ENCODE data around the gene ZNF563.

ZNF563 gene

GRCh38 chr19:12314553-12314952, 18.9 kb downstream of the ZNF563 start:
- TF ChIP-seq MAX (IDR thresholded peaks at IDR 0.05) (no peak), TAF1 (IDR thresholded peaks at IDR 0.05; ENCODE audit: low read depth) (no peak), CEBPB (IDR thresholded peaks at IDR 0.05) (no peak), EGR1 (IDR thresholded peaks at IDR 0.05) (no peak), CREB1 (IDR thresholded peaks at IDR 0.05; ENCODE audit: low read depth) (no peak), ZBTB7A (IDR thresholded peaks at IDR 0.05; ENCODE audit: low read depth) (no peak), TCF12 (IDR thresholded peaks at IDR 0.05; ENCODE audit: low read depth) (no peak), REST (IDR thresholded peaks at IDR 0.05; ENCODE audit: low read depth) (no peak), RAD21 (IDR thresholded peaks at IDR 0.05; ENCODE audit: low read depth) (no peak), YY1 (IDR thresholded peaks at IDR 0.05; ENCODE audit: low read depth) (no peak), TEAD4 (IDR thresholded peaks at IDR 0.05) (no peak), USF1 (IDR thresholded peaks at IDR 0.05) (no peak), FOXM1 (IDR thresholded peaks at IDR 0.05; ENCODE audit: borderline replicate concordance, low read depth) (no peak), NFIC (IDR thresholded peaks at IDR 0.05) (no peak)

- TF ChIP-seq TAF1 (IDR thresholded peaks at IDR 0.05; ENCODE audit: low read depth) = no peak
- TF ChIP-seq EGR1 (IDR thresholded peaks at IDR 0.05) = no peak
- no peak for TF ChIP-seq TCF12 (IDR thresholded peaks at IDR 0.05; ENCODE audit: low read depth)
- no peak for TF ChIP-seq TEAD4 (IDR thresholded peaks at IDR 0.05)
- TF ChIP-seq REST (IDR thresholded peaks at IDR 0.05; ENCODE audit: low read depth) = no peak
- no peak for TF ChIP-seq ZBTB7A (IDR thresholded peaks at IDR 0.05; ENCODE audit: low read depth)
These were observed 38.2 kb downstream of the ZNF563 start for GRCh38 chr19:12295191-12295590.

- TF ChIP-seq USF1 (IDR thresholded peaks at IDR 0.05) (no peak), TAF1 (IDR thresholded peaks at IDR 0.05; ENCODE audit: low read depth) (peak; percentile 41; the same call in 1 of the 2 replicates), REST (IDR thresholded peaks at IDR 0.05; ENCODE audit: low read depth) (no peak), CREB1 (IDR thresholded peaks at IDR 0.05; ENCODE audit: low read depth) (peak; percentile 36; the same call in 1 of the 2 replicates), MAX (IDR thresholded peaks at IDR 0.05) (peak; percentile 47; the same call in 1 of the 2 replicates), TEAD4 (IDR thresholded peaks at IDR 0.05) (peak; percentile 30; the same call in 1 of the 2 replicates)
These were observed 38.9 kb downstream of the ZNF563 start, which contains the start of gene ZNF44 for GRCh38 chr19:12294249-12295158. ZNF44 (minus strand) TSS chr19:12294883; CDS start chr19:12294694, 189 bp downstream.

GRCh38 chr19:12293777-12294248, 39.6 kb downstream of the ZNF563 start:
- no peak for TF ChIP-seq RAD21 (IDR thresholded peaks at IDR 0.05; ENCODE audit: low read depth)
- TF ChIP-seq TAF1 (IDR thresholded peaks at IDR 0.05; ENCODE audit: low read depth) = peak; percentile 38; the same call in 1 of the 2 replicates
- no peak for TF ChIP-seq EP300 (IDR thresholded peaks at IDR 0.05; ENCODE audit: borderline replicate concordance)
- no peak for TF ChIP-seq TEAD4 (IDR thresholded peaks at IDR 0.05)
- TF ChIP-seq CEBPB (IDR thresholded peaks at IDR 0.05) = peak; percentile 58

All from Ishikawa (cell line).